Right hindlimb (tissue), 1 donor: ENCODE results near the gene NCF4.
A peak's percentile ranks its signal among the peaks of the same experiment; 100 is the strongest.

ENCODE experiments used
- DNase-seq: peaks from one replicate; pipeline ENCODE4 v3.0.0-alpha.2; 2018

The NCF4 gene

GRCh38 chr22:36865346-36865745, 4.5 kb downstream of the NCF4 start:
- no peak for DNase-seq

- DNase-seq: no peak
These were observed 6.9 kb downstream of the NCF4 start for GRCh38 chr22:36867695-36868094.

- no peak for DNase-seq
These were observed 7.9 kb downstream of the NCF4 start for GRCh38 chr22:36868546-36869181.

- DNase-seq: no peak
These were observed 9.4 kb downstream of the NCF4 start for GRCh38 chr22:36870250-36870649.

GRCh38 chr22:36871669-36872081, 10.9 kb downstream of the NCF4 start:
- no peak for DNase-seq

GRCh38 chr22:36872084-36872483, 11.3 kb downstream of the NCF4 start:
- DNase-seq: no peak

- DNase-seq: no peak
These were observed 12.2 kb downstream of the NCF4 start for GRCh38 chr22:36872866-36873498.

- peak; percentile 32 for DNase-seq
These were observed 13.0 kb downstream of the NCF4 start for GRCh38 chr22:36873614-36874308.

- DNase-seq: no peak
These were observed 13.5 kb downstream of the NCF4 start for GRCh38 chr22:36874309-36874696.

GRCh38 chr22:36874736-36875135, 13.9 kb downstream of the NCF4 start:
- DNase-seq: no peak

- no peak for DNase-seq
These were observed 14.9 kb downstream of the NCF4 start for GRCh38 chr22:36875741-36876140.

- no peak for DNase-seq
These were observed 19.0 kb downstream of the NCF4 start for GRCh38 chr22:36879775-36880174.

GRCh38 chr22:36881504-36882245, 20.9 kb downstream of the NCF4 start:
- DNase-seq: no peak

GRCh38 chr22:36884349-36885158, 23.7 kb downstream of the NCF4 start:
- no peak for DNase-seq

GRCh38 chr22:36885474-36885873, 24.7 kb downstream of the NCF4 start:
- no peak for DNase-seq

- no peak for DNase-seq
These were observed 25.2 kb downstream of the NCF4 start for GRCh38 chr22:36886016-36886415.

- no peak for DNase-seq
These were observed 26.4 kb downstream of the NCF4 start for GRCh38 chr22:36887162-36887561.

GRCh38 chr22:36891646-36892045, 30.8 kb downstream of the NCF4 start:
- no peak for DNase-seq

- no peak for DNase-seq
These were observed 31.5 kb downstream of the NCF4 start for GRCh38 chr22:36892292-36892691.

GRCh38 chr22:36893262-36893661, 32.5 kb downstream of the NCF4 start:
- DNase-seq: no peak

GRCh38 chr22:36894266-36894665, 33.5 kb downstream of the NCF4 start:
- DNase-seq: no peak

- DNase-seq: no peak
These were observed 36.8 kb downstream of the NCF4 start for GRCh38 chr22:36897611-36898010.

GRCh38 chr22:36898690-36899089, 37.9 kb downstream of the NCF4 start:
- DNase-seq: no peak
